ENCODE measurements around the gene CCDC157. TPM values are rescaled to one million over a fixed set of nuclear protein-coding genes. Genes with fewer than 3 reads are reported as not detected.
"Not testable (repeated sequence)": the region's sequence is repeated elsewhere in the genome, so short reads cannot be mapped to it uniquely, and the experiment has no call there.

CCDC157 gene
- total and polyA plus RNA-seq, 8 donors: 1.1 to 8.2 (median 1.4) TPM

GRCh38 chr22:30399718-30400117 lies 42.9 kb downstream of the CCDC157 start:
- TF ChIP-seq CTCF (IDR thresholded peaks at IDR 0.05): no peak
- intact Hi-C loops (cut with DNase I): no loop called here
- ATAC-seq (no peak), FAIRE-seq (no peak), DNase-seq (no peak)
- H3K27ac ChIP-seq: no peak overlapping the region
- H3K9me3 ChIP-seq: no peaks in the 10 kb centered on the region
- H3K36me3 ChIP-seq: no peaks in the 10 kb centered on the region
- no peaks in the 10 kb centered on the region for H3K27me3 ChIP-seq
- no peak overlapping the region for H3K4me3 ChIP-seq
- H3K4me1 ChIP-seq: peaks cover 0 to 5% (median 0%) of the 10 kb centered on the region in 3 donors
- WGBS, 2 donors: 73 to 88% methylated on average over 5 of the region's 5 CpGs

- no peak for TF ChIP-seq CTCF (IDR thresholded peaks at IDR 0.05)
- DNase-seq (no peak), FAIRE-seq (no peak), ATAC-seq (no peak)
- no peaks in the 10 kb centered on the region for H3K9me3 ChIP-seq
- H3K27me3 ChIP-seq: no peaks in the 10 kb centered on the region
- no peaks in the 10 kb centered on the region for H3K36me3 ChIP-seq
- 69 to 75% methylated on average over 1 of the region's 1 CpG for WGBS, 2 donors
- no peak overlapping the region for H3K4me3 ChIP-seq
- no peak overlapping the region for H3K27ac ChIP-seq
- intact Hi-C loops (cut with DNase I): no loop called here
- H3K4me1 ChIP-seq: peaks cover 0 to 5% (median 0%) of the 10 kb centered on the region in 3 donors
These were observed 43.4 kb downstream of the CCDC157 start for GRCh38 chr22:30400159-30400558.

GRCh38 chr22:30401024-30401423 lies 44.2 kb downstream of the CCDC157 start:
- FAIRE-seq; H3K9me3 ChIP-seq; H3K4me1 ChIP-seq; H3K27me3 ChIP-seq; H3K36me3 ChIP-seq; DNase-seq; H3K27ac ChIP-seq; ATAC-seq; H3K4me3 ChIP-seq; intact Hi-C loops (cut with DNase I): not testable (repeated sequence)
- WGBS, 2 donors: 95 to 96% methylated on average over 3 of the region's 3 CpGs

GRCh38 chr22:30402028-30402765 lies 45.4 kb downstream of the CCDC157 start:
- intact Hi-C loops (cut with DNase I): no loop called here
- no peak for TF ChIP-seq CTCF (IDR thresholded peaks at IDR 0.05)
- ATAC-seq (no peak), FAIRE-seq (no peak), DNase-seq (no peak)
- Histone ChIP-seq H3K4me3 (no peak overlapping the region), H3K27ac (no peak overlapping the region), H3K4me1 (peaks cover 0 to 5% (median 0%) of the 10 kb centered on the region in 3 donors), H3K27me3 (no peaks in the 10 kb centered on the region), H3K9me3 (no peaks in the 10 kb centered on the region), H3K36me3 (no peaks in the 10 kb centered on the region)
- 79 to 86% methylated on average over 5 of the region's 5 CpGs for WGBS, 2 donors

GRCh38 chr22:30402766-30403104 lies 45.9 kb downstream of the CCDC157 start:
- H3K27ac ChIP-seq; DNase-seq; H3K27me3 ChIP-seq; H3K9me3 ChIP-seq; FAIRE-seq; ATAC-seq; H3K4me1 ChIP-seq; H3K4me3 ChIP-seq; intact Hi-C loops (cut with DNase I); H3K36me3 ChIP-seq: not testable (repeated sequence)
- 94 to 97% methylated on average over 5 of the region's 5 CpGs for WGBS, 2 donors

DNA sequence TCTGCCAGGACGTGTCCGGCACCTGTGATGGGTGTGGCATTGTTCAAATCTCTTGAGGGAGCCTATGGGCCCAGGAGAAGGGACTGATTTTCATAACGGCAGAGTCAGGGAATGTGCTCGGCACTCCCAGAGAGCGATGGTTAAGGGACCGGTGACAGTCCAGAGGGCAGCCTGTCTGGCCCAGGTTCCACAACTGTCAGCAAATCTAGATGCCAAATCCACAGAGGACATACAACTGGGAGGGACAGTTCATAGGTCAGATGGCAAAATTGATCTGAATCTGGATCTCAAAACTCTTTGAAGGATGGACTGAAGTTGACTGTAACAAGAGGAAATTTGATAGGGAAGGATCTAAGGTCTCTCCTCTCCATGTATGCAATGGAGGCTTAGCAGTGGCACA lies 47.5 kb downstream of the CCDC157 start:
- 84 to 88% methylated on average over 6 of the region's 6 CpGs for WGBS, 2 donors
- no peak overlapping the region for H3K27ac ChIP-seq
- H3K27me3 ChIP-seq: no peaks in the 10 kb centered on the region

More for the DNA sequence above, 47.5 kb downstream of the CCDC157 start:
- no peak for ATAC-seq
- DNase-seq: no peak
- intact Hi-C loops (cut with DNase I): no loop called here
- H3K9me3 ChIP-seq: no peaks in the 10 kb centered on the region
- FAIRE-seq: no peak
- no peak overlapping the region for H3K4me3 ChIP-seq
- no peaks in the 10 kb centered on the region for H3K4me1 ChIP-seq
- H3K36me3 ChIP-seq: no peaks in the 10 kb centered on the region
- TF ChIP-seq CTCF (IDR thresholded peaks at IDR 0.05): no peak

All from pancreas (tissue), 10 donors.